MCF 10A (cell line): ENCODE results near the gene FCGR2B. TPM values are rescaled to one million over a fixed set of nuclear protein-coding genes. Genes with fewer than 3 reads are reported as not detected.
"Not testable (repeated sequence)": the region's sequence is repeated elsewhere in the genome, so short reads cannot be mapped to it uniquely, and the experiment has no call there.

Experiments used
- BruUV-seq: library from RNA; stranded (reverse); fragments of 400-500 nt; replicated peaks from 2 replicates; lab custom pipeline; 2021; lab: Mats Ljungman, UMichigan
- CTCF ChIA-PET: fragments of 300-600 bp; sonication (Branson Sonifier 250); formaldehyde crosslinking; extraction: SDS; loops from one replicate; lab custom pipeline; 2021; ENCODE audit warnings: antibody characterized with exemption, inconsistent platforms; lab: Yijun Ruan, JAX
- POLR2A ChIA-PET: fragments of 300-600, 350-650 bp; sonication (Branson Sonifier 250); formaldehyde crosslinking; extraction: SDS; loops from one replicate; lab custom pipeline; 2020; ENCODE audit warnings: antibody characterized with exemption, inconsistent platforms; lab: Yijun Ruan, JAX
- DNase-seq: peaks from one replicate; pipeline ENCODE4 v3.0.0-alpha.2; 2018; ENCODE audit not compliant: unreplicated experiment
- H3K27ac Mint-ChIP-seq: one replicate; pipeline ENCODE4 v1.8.0; 2022; ENCODE audit warnings: mild to moderate bottlenecking, low read depth, mixed read lengths; ENCODE audit not compliant: unreplicated experiment
- H3K27me3 Mint-ChIP-seq: one replicate; pipeline ENCODE4 v1.8.0; 2022; ENCODE audit warnings: mixed read lengths; ENCODE audit not compliant: insufficient read depth, unreplicated experiment
- H3K36me3 Mint-ChIP-seq: one replicate; pipeline ENCODE4 v1.8.0; 2022; ENCODE audit warnings: mild to moderate bottlenecking, moderate library complexity, mixed read lengths; ENCODE audit not compliant: insufficient read depth, unreplicated experiment
- H3K4me1 Mint-ChIP-seq: one replicate; pipeline ENCODE4 v1.8.0; 2022; ENCODE audit warnings: mixed read lengths; ENCODE audit not compliant: insufficient read depth, unreplicated experiment
- H3K4me3 Mint-ChIP-seq: one replicate; pipeline ENCODE4 v1.8.0; 2022; ENCODE audit warnings: mild to moderate bottlenecking, moderate library complexity, mixed read lengths; ENCODE audit not compliant: unreplicated experiment
- H3K9me3 Mint-ChIP-seq: one replicate; pipeline ENCODE4 v1.8.0; 2022; ENCODE audit warnings: mixed read lengths; ENCODE audit not compliant: unreplicated experiment
- intact Hi-C: fragments of 100-400 bp; cut with micrococcal nuclease; formaldehyde crosslinking; loops from 2 replicates; pipeline ENCODE4 v1.14.1; 2022
- total RNA-seq: library from RNA; stranded (reverse); gene quantifications from 2 replicates; pipeline ENCODE4 v1.2.3, GENCODE V29; 2022
- TF ChIP-seq, protein P1 (sequence below): fragments of 200-600 bp; IDR thresholded peaks from one replicate; pipeline ENCODE4 v1.8.0; 2022; ENCODE audit warnings: antibody characterized with exemption, mild to moderate bottlenecking; ENCODE audit not compliant: unreplicated experiment

FCGR2B gene
- total RNA-seq, 1 experiment from 2014 or later = not detected

DNA sequence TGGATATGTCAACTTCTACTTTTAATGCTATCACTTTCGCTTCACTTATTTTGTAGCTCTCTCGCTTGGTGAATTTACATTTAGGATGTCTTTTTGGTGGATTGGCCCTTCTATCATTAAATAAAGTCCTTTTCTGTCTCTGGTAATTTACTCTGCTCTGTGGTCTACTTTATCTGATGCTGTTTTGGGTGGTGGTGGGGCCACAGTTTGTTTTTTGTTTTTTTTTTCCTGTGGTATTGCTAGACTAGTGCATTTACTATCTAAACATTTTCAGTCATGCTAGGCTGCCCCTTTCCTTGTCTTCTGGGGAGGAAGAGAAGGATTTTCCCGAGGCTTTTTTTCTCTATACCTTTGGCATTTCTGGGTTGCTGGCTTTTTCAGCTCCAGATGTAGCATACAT is 26.0 kb downstream of the FCGR2B start:
- Mint-ChIP-seq H3K9me3 (no peaks in the 10 kb centered on the region), H3K4me1 (no peaks in the 10 kb centered on the region), H3K27me3 (peaks cover 36% of the 10 kb centered on the region), H3K36me3 (no peaks in the 10 kb centered on the region), H3K27ac (no peak overlapping the region), H3K4me3 (no peak overlapping the region)
- BruUV-seq = no TSS peak
- intact Hi-C loops = no loop called here
- no peak for DNase-seq
- CTCF ChIA-PET = interaction anchor here (0.6 to 1.4 kb wide), 7 partner anchors 9 to 524 kb away, joined by 3 to 6 read pairs (median 4); no protein-coding TSS in a partner anchor
- TF ChIP-seq, protein P1, sequence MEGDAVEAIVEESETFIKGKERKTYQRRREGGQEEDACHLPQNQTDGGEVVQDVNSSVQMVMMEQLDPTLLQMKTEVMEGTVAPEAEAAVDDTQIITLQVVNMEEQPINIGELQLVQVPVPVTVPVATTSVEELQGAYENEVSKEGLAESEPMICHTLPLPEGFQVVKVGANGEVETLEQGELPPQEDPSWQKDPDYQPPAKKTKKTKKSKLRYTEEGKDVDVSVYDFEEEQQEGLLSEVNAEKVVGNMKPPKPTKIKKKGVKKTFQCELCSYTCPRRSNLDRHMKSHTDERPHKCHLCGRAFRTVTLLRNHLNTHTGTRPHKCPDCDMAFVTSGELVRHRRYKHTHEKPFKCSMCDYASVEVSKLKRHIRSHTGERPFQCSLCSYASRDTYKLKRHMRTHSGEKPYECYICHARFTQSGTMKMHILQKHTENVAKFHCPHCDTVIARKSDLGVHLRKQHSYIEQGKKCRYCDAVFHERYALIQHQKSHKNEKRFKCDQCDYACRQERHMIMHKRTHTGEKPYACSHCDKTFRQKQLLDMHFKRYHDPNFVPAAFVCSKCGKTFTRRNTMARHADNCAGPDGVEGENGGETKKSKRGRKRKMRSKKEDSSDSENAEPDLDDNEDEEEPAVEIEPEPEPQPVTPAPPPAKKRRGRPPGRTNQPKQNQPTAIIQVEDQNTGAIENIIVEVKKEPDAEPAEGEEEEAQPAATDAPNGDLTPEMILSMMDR = no peak
- POLR2A ChIA-PET = interaction anchor here (0.8 kb wide), 1 partner anchor 17 kb away, joined by 3 read pairs; no protein-coding TSS in a partner anchor

DNA sequence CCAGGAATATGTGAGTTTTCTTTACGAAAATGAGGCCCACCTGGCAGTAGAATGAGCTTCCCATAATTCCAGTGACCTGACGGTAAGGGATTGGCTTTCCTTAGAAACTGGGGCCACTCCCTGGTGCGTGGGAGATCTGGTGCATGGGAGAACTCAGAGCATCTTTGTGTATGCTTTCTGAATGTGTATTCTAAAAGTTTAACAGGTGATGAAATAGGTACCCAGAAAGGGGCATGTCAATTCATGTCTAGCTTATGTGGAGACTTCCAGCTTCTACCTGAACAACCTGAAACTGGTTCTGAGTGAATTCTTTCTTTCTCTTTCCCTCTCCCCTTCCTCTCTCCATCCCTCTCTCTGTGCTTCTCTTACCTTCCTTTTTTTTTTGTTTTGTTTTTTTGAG is 28.9 kb downstream of the FCGR2B start:
- TF ChIP-seq, protein P1 = no peak
- H3K4me3 Mint-ChIP-seq = no peak overlapping the region
- no peaks in the 10 kb centered on the region for H3K4me1 Mint-ChIP-seq
- DNase-seq = peak; percentile 38
- H3K36me3 Mint-ChIP-seq = no peaks in the 10 kb centered on the region
- BruUV-seq = no TSS peak
- peaks cover 47% of the 10 kb centered on the region for H3K27me3 Mint-ChIP-seq
- peaks cover 7% of the 10 kb centered on the region for H3K9me3 Mint-ChIP-seq
- ChIA-PET CTCF (interaction anchor here (0.7 to 0.9 kb wide), 2 partner anchors 16 to 44 kb away, joined by 3 to 6 read pairs; no protein-coding TSS in a partner anchor), POLR2A (interaction anchor here (0.6 to 2.8 kb wide), 9 partner anchors 9 to 1343 kb away, joined by 3 to 19 read pairs (median 3); no protein-coding TSS in a partner anchor)
- H3K27ac Mint-ChIP-seq = no peak overlapping the region
- intact Hi-C loops = loop anchor here (1.0 kb wide), 1 partner anchor 48 kb away; no protein-coding TSS in a partner anchor

DNA sequence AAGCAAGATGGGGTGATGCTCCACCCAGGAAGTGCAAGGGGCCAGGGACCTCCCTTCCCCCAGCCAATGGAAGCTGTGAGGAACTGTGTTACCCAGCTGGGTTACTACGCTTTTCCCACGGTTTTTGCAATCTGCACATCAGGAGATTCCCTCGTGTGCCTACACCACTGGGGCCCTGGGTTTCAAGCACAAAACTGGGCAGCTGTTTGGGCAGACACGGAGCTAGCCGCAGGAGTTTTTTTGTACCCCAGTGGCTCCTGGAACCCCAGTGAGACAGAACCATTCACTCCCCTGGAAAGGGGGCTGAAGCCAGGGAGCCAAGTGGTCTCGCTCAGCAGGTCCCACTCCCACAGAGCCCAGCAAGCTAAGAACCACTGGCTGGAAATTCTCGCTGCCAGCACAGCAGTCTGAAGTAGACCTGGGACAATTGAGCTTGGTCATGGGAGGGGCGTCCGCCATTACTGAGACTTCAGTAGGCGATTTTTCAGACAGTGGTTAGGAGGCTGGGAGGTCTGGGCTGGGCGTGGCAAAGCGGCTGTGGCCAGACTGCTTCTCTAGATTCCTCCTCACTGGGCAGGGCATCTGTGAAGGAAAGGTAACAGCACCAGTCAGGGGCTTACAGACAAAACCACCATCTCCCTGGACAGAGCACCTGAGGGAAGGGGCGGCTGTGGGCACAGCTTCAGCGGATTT is 30.2 kb downstream of the FCGR2B start:
- intact Hi-C loops, H3K4me3 Mint-ChIP-seq, H3K36me3 Mint-ChIP-seq, H3K4me1 Mint-ChIP-seq, BruUV-seq, DNase-seq, H3K9me3 Mint-ChIP-seq, H3K27ac Mint-ChIP-seq: not testable (repeated sequence)
- ChIA-PET POLR2A (interaction anchor here (1.0 to 2.8 kb wide), 2 partner anchors 11 to 33 kb away, joined by 4 to 19 read pairs; no protein-coding TSS in a partner anchor), CTCF (interaction anchor here (1.3 to 1.4 kb wide), 2 partner anchors 48 to 344 kb away, joined by 4 read pairs; no protein-coding TSS in a partner anchor)
- H3K27me3 Mint-ChIP-seq = peaks cover 42% of the 10 kb centered on the region

DNA sequence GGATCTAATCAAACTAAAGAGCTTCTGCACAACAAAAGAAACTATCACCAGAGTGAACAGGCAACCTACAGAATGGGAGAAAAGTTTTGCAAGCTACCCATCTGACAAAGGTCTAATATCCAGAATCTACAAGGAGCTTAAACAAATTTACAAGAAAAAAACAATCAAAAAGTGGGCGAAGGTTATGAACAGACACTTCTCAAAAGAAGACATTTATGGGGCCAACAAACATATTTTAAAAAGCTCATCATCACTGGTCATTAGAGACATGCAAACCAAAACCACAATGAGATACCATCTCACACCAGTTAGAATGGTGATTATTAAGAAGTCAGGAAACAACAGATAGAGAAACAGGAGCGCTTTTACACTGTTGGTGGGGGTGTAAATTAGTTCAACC is 35.4 kb downstream of the FCGR2B start:
- intact Hi-C loops, H3K27ac Mint-ChIP-seq, H3K4me3 Mint-ChIP-seq, POLR2A ChIA-PET, DNase-seq, BruUV-seq, H3K36me3 Mint-ChIP-seq, H3K9me3 Mint-ChIP-seq, H3K4me1 Mint-ChIP-seq: not testable (repeated sequence)
- H3K27me3 Mint-ChIP-seq = peaks cover 29% of the 10 kb centered on the region
- CTCF ChIA-PET = interaction anchor here (0.9 kb wide), 1 partner anchor 317 kb away, joined by 4 read pairs; no protein-coding TSS in a partner anchor

DNA sequence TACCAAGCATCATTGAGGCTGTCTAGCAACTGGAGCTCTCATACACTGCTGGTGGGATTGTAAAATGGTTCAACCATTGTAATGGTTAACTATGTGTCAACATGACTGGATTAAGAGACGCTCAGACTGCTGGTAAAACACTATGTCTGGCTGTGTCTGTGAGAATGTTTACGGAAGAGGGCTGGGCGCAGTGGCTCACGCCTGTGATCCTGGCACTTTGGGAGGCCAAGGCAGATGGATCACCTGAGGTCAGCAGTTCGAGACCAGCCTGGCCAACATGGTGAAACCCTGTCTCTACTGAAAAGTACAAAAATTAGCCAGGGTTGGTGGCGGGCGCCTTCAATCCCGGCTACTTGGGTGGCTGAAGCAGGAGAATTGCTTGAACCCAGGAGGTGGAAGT is 39.3 kb downstream of the FCGR2B start:
- H3K36me3 Mint-ChIP-seq = no peaks in the 10 kb centered on the region
- CTCF ChIA-PET = interaction anchor here (0.9 kb wide), 1 partner anchor 38 kb away, joined by 3 read pairs; no protein-coding TSS in a partner anchor
- TF ChIP-seq, protein P1 = no peak
- intact Hi-C loops = no loop called here
- no TSS peak for BruUV-seq
- H3K27ac Mint-ChIP-seq = no peak overlapping the region
- no peaks in the 10 kb centered on the region for H3K4me1 Mint-ChIP-seq
- POLR2A ChIA-PET = interaction anchor here (1.1 to 1.3 kb wide), 2 partner anchors 10 to 24 kb away, joined by 3 to 5 read pairs; no protein-coding TSS in a partner anchor
- no peaks in the 10 kb centered on the region for H3K9me3 Mint-ChIP-seq
- H3K27me3 Mint-ChIP-seq = no peaks in the 10 kb centered on the region
- DNase-seq = no peak
- H3K4me3 Mint-ChIP-seq = no peak overlapping the region
